PC-9 (cell line): ENCODE results near the gene NOD1. TPM values are rescaled to one million over a fixed set of nuclear protein-coding genes. Genes with fewer than 3 reads are reported as not detected.
A peak's percentile ranks its signal among the peaks of the same experiment; 100 is the strongest.

Experiments used
- BruUV-seq: library from RNA; stranded (reverse); fragments of 400-500 nt; replicated peaks from 2 replicates; lab custom pipeline; 2021; lab: Mats Ljungman, UMichigan
- CTCF ChIA-PET: fragments of 300-600 bp; sonication (Branson Sonifier 250); formaldehyde crosslinking; loops from one replicate; lab custom pipeline; 2022; ENCODE audit warnings: antibody characterized with exemption; lab: Charles Lee
- POLR2A ChIA-PET: fragments of 300-600 bp; sonication (Branson Sonifier 250); formaldehyde crosslinking; loops from one replicate; lab custom pipeline; 2022; ENCODE audit warnings: antibody characterized with exemption; ENCODE audit not compliant: unreplicated experiment; lab: Charles Lee
- DNase-seq, 2 experiments: peaks; one replicate each; pipeline versions ENCODE4 v3.0.0 to v3.0.0-alpha.2; 2015 to 2022; ENCODE audit warnings: mixed read lengths in 1 of 2
- H2AFZ ChIP-seq: fragments of 200-600 bp; sonication (generic); 2 replicates; pipeline ENCODE4 v1.8.1; 2017; ENCODE audit warnings: antibody characterized with exemption
- H3F3A ChIP-seq: fragments of 200-600 bp; sonication (generic); 2 replicates; pipeline ENCODE4 v1.8.1; 2017; ENCODE audit warnings: antibody characterized with exemption, mild to moderate bottlenecking, low read depth; ENCODE audit not compliant: insufficient read depth
- H3K27ac ChIP-seq: fragments of 200-600 bp; sonication (generic); 2 replicates; pipeline ENCODE4 v1.6.1; 2016; ENCODE audit warnings: mixed run types
- H3K27me3 ChIP-seq: fragments of 200-600 bp; sonication (generic); 2 replicates; pipeline ENCODE4 v1.6.1; 2016; ENCODE audit warnings: low read depth, mixed run types; ENCODE audit not compliant: insufficient read depth
- H3K36me3 ChIP-seq: fragments of 200-600 bp; sonication (generic); 2 replicates; pipeline ENCODE4 v1.6.1; 2016; ENCODE audit warnings: low read depth, mixed run types
- H3K4me1 ChIP-seq: fragments of 200-600 bp; sonication (generic); replicated peaks from 2 replicates; pipeline ENCODE4 v1.6.1; 2016; ENCODE audit warnings: mixed run types; ENCODE audit not compliant: insufficient read depth
- H3K4me2 ChIP-seq: fragments of 200-600 bp; sonication (generic); 2 replicates; pipeline ENCODE4 v1.6.1; 2017; ENCODE audit warnings: mixed run types
- H3K4me3 ChIP-seq: fragments of 200-600 bp; sonication (generic); 2 replicates; pipeline ENCODE4 v1.6.1; 2016; ENCODE audit warnings: mixed run types
- H3K79me2 ChIP-seq: fragments of 200-600 bp; sonication (generic); 2 replicates; pipeline ENCODE4 v1.6.1; 2017; ENCODE audit warnings: low read depth, mixed run types
- H3K9me2 ChIP-seq: fragments of 200-600 bp; sonication (generic); 2 replicates; pipeline ENCODE4 v1.8.1; 2017; ENCODE audit warnings: mild to moderate bottlenecking; ENCODE audit not compliant: insufficient read depth
- H3K9me3 ChIP-seq: fragments of 200-600 bp; sonication (generic); 2 replicates; pipeline ENCODE4 v1.8.1; 2016; ENCODE audit warnings: low read depth; ENCODE audit not compliant: insufficient read depth
- H4K20me1 ChIP-seq: fragments of 200-600 bp; sonication (generic); 2 replicates; pipeline ENCODE4 v1.8.1; 2017; ENCODE audit not compliant: insufficient read depth
- EZH2 ChIP-seq: fragments of 200-600 bp; sonication (generic); IDR thresholded peaks from 2 replicates; pipeline ENCODE4 v1.8.0; 2017; ENCODE audit warnings: antibody characterized with exemption, low read depth
- intact Hi-C: fragments of 100-400 bp; cut with micrococcal nuclease; formaldehyde crosslinking; loops from one replicate; pipeline ENCODE4 v1.10.0; 2022; ENCODE audit not compliant: unreplicated experiment
- total RNA-seq: library from RNA; stranded (reverse); gene quantifications from 2 replicates; pipeline ENCODE4 v1.2.3, GENCODE V29; 2021
- TF ChIP-seq, protein P1 (sequence below): fragments of 200-600 bp; sonication (generic); conservative IDR thresholded peaks from 2 replicates; pipeline ENCODE4 v1.6.1; 2017; ENCODE audit warnings: mixed run types, antibody characterized with exemption, mild to moderate bottlenecking, moderate library complexity

The NOD1 gene
- total RNA-seq, 1 experiment from 2014 or later = 16.5 TPM

- H3K27ac ChIP-seq = no peak overlapping the region
- no peaks in the 10 kb centered on the region for H3K27me3 ChIP-seq
- CTCF ChIA-PET = no interaction called here
- TF ChIP-seq EZH2 = no peak
- TF ChIP-seq, protein P1, sequence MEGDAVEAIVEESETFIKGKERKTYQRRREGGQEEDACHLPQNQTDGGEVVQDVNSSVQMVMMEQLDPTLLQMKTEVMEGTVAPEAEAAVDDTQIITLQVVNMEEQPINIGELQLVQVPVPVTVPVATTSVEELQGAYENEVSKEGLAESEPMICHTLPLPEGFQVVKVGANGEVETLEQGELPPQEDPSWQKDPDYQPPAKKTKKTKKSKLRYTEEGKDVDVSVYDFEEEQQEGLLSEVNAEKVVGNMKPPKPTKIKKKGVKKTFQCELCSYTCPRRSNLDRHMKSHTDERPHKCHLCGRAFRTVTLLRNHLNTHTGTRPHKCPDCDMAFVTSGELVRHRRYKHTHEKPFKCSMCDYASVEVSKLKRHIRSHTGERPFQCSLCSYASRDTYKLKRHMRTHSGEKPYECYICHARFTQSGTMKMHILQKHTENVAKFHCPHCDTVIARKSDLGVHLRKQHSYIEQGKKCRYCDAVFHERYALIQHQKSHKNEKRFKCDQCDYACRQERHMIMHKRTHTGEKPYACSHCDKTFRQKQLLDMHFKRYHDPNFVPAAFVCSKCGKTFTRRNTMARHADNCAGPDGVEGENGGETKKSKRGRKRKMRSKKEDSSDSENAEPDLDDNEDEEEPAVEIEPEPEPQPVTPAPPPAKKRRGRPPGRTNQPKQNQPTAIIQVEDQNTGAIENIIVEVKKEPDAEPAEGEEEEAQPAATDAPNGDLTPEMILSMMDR = no peak
- no peak for DNase-seq
- POLR2A ChIA-PET = no interaction called here
- no peak overlapping the region for H3K4me3 ChIP-seq
- no peaks in the 10 kb centered on the region for H4K20me1 ChIP-seq
- H3K9me2 ChIP-seq = no peaks in the 10 kb centered on the region
- H3K36me3 ChIP-seq = peaks cover 12% of the 10 kb centered on the region
- H3K4me1 ChIP-seq = 0 out of 2 replicates have a peak, but pooled peaks cover 4% of the 10 kb centered on the region
- intact Hi-C loops = no loop called here
- no peaks in the 10 kb centered on the region for H3K79me2 ChIP-seq
- no peak overlapping the region for H2AFZ ChIP-seq
- no peaks in the 10 kb centered on the region for H3F3A ChIP-seq
- no TSS peak for BruUV-seq
- no peaks in the 10 kb centered on the region for H3K9me3 ChIP-seq
- H3K4me2 ChIP-seq = no peak overlapping the region
Measured at GRCh38 chr7:30430777-30431176, 47.8 kb downstream of the NOD1 start.

DNA sequence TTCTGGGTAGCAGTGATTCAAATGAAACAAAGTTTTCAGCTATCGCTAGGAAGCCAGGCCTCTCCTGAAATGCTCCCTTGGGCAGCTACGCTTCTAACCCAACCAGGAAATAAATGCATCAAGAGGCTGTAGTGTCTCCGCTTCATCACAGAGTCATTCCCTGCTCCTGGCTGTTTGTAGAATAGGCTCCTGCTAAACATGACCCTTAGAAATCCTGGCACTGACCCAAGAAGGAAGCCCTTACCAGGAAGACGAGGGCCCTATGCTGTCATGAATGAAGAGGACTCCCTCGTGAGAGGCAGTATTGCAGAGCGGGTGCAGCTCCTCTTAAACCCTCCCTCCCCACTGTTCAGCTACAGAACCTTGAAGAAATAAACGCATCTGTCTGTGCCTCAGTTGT is 48.3 kb downstream of the NOD1 start:
- Histone ChIP-seq H3K9me2 (no peaks in the 10 kb centered on the region), H3K27ac (no peak overlapping the region), H2AFZ (no peak overlapping the region), H3F3A (no peaks in the 10 kb centered on the region), H3K27me3 (no peaks in the 10 kb centered on the region), H3K4me2 (no peak overlapping the region), H3K79me2 (no peaks in the 10 kb centered on the region), H3K4me3 (no peak overlapping the region), H3K9me3 (no peaks in the 10 kb centered on the region), H4K20me1 (no peaks in the 10 kb centered on the region), H3K4me1 (0 out of 2 replicates have a peak, but pooled peaks cover 4% of the 10 kb centered on the region), H3K36me3 (peaks cover 12% of the 10 kb centered on the region)
- ChIA-PET POLR2A (no interaction called here), CTCF (no interaction called here)
- peak in 1 of 2 experiments; percentile 45 for DNase-seq
- BruUV-seq = no TSS peak
- intact Hi-C loops = no loop called here
- TF ChIP-seq EZH2 = no peak
- TF ChIP-seq, protein P1 = no peak

DNA sequence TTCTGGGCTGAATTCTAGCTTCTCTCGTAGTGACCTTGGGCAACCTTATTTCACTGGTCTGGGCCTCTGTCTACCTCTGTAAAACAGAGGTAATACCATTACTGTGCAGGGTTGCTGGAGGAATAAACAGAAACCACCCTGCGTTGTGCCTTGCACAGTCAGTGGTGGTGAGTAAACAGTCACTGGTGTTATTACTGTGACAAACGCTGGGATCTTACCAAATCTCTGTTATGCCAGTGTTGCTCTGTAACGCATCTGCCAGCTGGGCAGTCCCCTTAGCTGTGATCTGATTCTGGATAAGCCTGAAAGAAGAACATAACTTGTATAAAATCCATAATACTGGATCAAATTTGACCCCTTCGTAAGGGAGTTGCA is 49.4 kb downstream of the NOD1 start:
- H3K27me3 ChIP-seq = no peaks in the 10 kb centered on the region
- no peak overlapping the region for H3K4me3 ChIP-seq
- no peaks in the 10 kb centered on the region for H3F3A ChIP-seq
- TF ChIP-seq, protein P1 = no peak
- TF ChIP-seq EZH2 = no peak
- peaks cover 11% of the 10 kb centered on the region for H3K36me3 ChIP-seq
- ChIA-PET POLR2A (no interaction called here), CTCF (interaction anchor here (0.6 kb wide), 1 partner anchor 114 kb away, joined by 3 read pairs; no protein-coding TSS in a partner anchor)
- H2AFZ ChIP-seq = no peak overlapping the region
- intact Hi-C loops = no loop called here
- H4K20me1 ChIP-seq = no peaks in the 10 kb centered on the region
- H3K9me2 ChIP-seq = no peaks in the 10 kb centered on the region
- H3K4me2 ChIP-seq = no peak overlapping the region
- no peaks in the 10 kb centered on the region for H3K9me3 ChIP-seq
- H3K27ac ChIP-seq = no peak overlapping the region
- BruUV-seq = no TSS peak
- no peak for DNase-seq
- no peaks in the 10 kb centered on the region for H3K79me2 ChIP-seq
- H3K4me1 ChIP-seq = 0 out of 2 replicates have a peak, but pooled peaks cover 4% of the 10 kb centered on the region
